Non-pigmented ciliary epithelial cell (primary cell): ENCODE results near the gene BIRC5.
A peak's percentile ranks its signal among the peaks of the same experiment; 100 is the strongest.
"Not testable (repeated sequence)": the region's sequence is repeated elsewhere in the genome, so short reads cannot be mapped to it uniquely, and the experiment has no call there.

ENCODE experiments used
- DNase-seq: peaks from one replicate; pipeline ENCODE4 v3.0.0-alpha.2; 2010; ENCODE audit warnings: low read depth

BIRC5 gene

DNA sequence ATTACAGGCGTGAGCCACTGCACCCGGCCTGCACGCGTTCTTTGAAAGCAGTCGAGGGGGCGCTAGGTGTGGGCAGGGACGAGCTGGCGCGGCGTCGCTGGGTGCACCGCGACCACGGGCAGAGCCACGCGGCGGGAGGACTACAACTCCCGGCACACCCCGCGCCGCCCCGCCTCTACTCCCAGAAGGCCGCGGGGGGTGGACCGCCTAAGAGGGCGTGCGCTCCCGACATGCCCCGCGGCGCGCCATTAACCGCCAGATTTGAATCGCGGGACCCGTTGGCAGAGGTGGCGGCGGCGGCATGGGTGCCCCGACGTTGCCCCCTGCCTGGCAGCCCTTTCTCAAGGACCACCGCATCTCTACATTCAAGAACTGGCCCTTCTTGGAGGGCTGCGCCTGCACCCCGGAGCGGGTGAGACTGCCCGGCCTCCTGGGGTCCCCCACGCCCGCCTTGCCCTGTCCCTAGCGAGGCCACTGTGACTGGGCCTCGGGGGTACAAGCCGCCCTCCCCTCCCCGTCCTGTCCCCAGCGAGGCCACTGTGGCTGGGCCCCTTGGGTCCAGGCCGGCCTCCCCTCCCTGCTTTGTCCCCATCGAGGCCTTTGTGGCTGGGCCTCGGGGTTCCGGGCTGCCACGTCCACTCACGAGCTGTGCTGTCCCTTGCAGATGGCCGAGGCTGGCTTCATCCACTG is at the start of gene BIRC5:
BIRC5 (plus strand) TSS at position 238 of the 690 bp plus-strand sequence; CDS start at position 302, 64 bp downstream.
- DNase-seq, result peak; percentile 10

DNA sequence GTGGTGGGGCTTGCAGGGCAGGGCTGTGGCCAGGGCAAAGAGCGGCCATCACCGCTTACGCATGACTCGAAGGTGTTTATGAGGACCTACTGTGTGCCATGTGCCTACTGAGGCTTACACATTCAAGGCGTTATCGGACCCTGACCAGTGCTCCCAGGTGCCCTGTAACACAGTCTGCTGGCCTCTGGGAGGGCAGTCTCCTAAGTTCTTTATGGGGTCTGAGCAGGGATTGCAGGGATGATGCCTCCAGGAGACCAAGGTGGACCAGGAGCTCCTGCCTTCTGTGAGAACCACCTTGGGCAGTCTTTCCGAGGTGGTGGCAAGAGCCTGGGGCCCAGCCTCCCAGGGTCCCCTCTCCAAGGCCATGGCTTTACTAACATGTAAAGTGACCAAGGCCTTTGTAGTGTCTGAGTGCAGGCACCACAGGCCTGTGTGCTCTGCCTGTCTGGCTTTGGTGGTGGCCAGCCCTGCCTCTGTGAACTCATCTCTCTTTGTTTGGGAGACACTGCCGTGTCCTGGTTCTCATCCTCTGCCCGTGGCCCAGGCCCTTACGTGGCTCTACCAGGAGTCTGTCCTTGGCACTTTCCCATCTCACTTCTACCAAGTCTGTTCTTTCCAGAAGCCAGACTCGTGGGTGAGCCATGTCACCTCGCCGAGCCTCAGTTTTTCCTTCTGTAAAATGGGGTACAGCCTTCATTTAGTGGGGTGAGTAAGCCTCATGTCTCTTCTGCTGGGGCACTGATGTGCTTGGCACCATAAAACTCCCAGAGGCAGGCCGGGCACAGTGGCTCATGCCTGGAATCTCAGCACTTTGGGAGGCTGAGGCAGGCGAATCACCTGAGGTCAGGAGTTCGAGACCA is 49.1 kb upstream of the BIRC5 start:
- no peak for DNase-seq

DNA sequence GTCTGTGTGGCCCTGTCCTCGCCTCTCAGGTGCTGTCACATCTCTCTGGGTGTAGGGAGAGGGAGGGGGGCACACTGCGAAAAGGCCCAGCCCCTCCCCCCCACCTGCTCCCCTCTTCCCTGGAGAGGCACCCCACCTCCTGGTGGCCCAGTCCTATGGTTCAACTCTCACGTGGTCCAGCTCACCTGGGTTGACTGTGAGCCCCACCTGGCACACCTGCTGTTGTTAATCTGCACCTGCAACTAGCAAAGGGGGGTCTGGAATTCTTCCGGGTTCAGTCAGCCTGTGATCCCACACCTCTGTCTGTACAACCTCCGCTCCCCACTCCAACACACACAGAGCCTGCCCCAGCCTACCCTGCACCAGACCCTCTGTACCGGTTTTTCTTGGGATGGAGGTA is 47.6 kb upstream of the BIRC5 start:
- DNase-seq, result no peak

DNA sequence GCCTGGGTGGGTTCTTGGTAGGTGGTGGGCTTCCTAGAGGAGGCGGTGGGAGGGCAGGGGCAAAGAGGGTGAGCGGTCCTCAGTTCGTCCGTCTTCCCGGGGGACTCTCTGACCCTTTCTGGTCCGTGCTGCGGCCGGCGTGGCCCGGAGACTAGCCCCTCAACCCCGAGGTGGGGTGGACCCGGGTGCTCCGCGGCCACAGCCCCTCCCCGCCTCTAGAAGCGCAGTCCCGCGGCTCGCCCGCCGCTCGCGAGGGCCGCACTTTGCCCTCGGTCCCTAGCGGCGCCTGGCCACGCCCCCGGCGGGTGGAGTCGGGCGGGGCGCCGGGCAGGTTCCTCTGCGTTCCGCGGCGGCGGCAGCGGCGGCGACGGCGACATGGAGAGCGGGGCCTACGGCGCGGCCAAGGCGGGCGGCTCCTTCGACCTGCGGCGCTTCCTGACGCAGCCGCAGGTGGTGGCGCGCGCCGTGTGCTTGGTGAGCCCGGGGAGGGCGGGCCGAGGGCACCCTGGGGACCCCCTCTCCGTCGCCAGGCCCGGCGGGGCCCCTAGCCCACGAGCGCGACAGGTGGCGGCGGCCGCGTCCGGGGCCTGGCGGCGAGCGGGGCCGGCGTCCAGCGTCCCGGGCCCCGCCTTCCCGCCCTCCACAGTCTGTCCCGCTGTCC is 45.7 kb upstream of the BIRC5 start, which contains the start of gene SYNGR2:
SYNGR2 (plus strand) TSS at position 340 of the 661 bp plus-strand sequence; CDS start at position 376, 36 bp downstream.
- DNase-seq, result no peak

DNA sequence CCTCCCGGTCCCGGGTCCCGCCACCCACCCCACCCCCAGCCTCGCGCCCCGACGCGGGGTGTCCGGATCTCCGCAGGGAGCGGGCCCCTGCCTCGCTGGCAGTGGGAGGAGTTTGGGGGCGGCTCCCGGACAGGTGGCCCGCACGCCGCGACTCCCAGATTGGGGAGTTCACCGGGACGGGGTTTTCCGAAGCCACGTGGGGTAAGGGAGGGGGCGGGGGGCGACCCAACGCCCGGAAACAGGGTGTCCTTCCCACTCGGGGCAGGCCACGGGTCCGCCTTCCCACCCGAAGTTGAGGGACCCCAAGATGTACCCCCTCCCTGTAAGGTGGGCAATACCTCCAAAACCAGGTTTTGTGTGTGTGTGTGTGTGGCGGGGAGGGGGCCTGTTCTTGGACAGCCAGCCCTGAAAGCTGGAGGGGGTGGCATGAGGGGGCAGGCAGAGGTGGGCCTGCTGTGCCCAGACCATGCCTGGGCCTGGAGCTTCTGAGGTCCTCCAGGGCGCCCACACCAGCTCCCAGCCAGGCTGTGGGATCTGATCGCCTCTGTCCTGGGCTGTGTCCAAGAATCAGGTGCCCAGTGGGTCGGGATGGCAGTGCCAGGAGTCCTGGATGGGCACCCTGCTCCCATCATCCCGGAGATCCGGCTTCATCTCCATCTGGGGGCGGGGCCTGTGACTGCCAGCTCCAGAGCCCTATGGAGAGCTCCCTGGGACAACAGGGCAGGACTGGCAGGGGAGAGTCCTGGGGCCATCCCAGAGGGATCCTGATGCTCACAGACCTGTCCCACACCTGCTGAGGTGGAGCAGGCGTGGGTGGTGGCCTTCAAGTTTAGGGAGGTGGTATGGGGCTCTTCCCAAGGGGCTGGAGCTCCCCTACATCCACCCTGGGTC is 44.9 kb upstream of the BIRC5 start:
- no peak for DNase-seq

DNA sequence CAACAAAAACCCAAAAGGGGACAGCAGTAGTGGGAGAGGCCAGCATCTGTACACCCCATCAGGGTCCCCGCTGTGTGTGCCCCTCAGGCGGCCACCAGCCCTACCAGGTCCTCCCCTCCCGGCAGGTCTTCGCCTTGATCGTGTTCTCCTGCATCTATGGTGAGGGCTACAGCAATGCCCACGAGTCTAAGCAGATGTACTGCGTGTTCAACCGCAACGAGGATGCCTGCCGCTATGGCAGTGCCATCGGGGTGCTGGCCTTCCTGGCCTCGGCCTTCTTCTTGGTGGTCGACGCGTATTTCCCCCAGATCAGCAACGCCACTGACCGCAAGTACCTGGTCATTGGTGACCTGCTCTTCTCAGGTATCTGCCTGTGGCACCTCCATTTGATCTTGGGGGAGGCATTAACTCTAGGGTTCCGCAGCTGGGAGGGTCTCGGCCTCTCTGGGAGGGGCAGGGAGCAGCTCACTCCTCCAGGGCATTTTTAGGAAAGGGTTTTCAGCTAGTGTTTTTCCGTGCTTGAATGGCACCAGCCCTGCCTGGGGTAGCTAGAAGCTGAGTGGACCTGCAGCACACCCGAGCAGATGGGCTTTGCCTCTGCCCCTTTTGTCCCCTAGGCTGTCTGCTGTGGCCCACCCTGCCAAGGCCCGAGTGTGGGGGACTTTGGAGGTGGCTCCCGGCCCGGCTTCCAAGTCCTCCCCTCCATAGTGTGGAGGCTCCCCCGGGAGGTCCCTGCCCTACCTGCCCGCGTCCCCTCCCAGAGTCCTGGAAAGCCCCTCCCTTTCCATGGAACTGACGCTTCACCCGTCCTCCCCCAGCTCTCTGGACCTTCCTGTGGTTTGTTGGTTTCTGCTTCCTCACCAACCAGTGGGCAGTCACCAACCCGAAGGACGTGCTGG is 43.1 kb upstream of the BIRC5 start:
- no peak for DNase-seq

DNA sequence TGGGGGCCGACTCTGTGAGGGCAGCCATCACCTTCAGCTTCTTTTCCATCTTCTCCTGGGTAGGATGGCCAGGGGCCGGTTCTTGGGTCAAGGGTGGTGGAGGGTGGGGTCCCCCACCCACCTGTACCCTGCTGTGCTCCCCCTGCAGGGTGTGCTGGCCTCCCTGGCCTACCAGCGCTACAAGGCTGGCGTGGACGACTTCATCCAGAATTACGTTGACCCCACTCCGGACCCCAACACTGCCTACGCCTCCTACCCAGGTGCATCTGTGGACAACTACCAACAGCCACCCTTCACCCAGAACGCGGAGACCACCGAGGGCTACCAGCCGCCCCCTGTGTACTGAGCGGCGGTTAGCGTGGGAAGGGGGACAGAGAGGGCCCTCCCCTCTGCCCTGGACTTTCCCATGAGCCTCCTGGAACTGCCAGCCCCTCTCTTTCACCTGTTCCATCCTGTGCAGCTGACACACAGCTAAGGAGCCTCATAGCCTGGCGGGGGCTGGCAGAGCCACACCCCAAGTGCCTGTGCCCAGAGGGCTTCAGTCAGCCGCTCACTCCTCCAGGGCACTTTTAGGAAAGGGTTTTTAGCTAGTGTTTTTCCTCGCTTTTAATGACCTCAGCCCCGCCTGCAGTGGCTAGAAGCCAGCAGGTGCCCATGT is 42.3 kb upstream of the BIRC5 start:
- DNase-seq, result not testable (repeated sequence)

DNA sequence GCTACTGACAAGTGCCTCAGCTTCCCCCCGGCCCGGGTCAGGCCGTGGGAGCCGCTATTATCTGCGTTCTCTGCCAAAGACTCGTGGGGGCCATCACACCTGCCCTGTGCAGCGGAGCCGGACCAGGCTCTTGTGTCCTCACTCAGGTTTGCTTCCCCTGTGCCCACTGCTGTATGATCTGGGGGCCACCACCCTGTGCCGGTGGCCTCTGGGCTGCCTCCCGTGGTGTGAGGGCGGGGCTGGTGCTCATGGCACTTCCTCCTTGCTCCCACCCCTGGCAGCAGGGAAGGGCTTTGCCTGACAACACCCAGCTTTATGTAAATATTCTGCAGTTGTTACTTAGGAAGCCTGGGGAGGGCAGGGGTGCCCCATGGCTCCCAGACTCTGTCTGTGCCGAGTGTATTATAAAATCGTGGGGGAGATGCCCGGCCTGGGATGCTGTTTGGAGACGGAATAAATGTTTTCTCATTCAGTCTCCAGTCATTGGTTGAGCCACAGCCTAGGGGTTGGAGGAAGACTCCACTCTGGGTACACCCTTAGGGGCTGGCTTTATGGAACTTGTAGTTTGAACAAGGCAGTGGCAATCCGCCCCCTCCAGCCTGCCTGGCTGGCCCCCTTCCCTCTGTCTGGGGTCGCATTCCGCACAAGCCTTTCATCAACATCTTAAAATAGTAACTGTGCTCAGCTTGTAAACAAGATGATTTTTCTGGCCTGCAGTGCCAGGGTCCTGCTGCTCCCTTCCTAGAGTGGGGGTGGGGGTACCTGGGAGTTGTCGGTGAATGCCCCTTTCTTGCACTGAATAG is 41.6 kb upstream of the BIRC5 start:
- no peak for DNase-seq

DNA sequence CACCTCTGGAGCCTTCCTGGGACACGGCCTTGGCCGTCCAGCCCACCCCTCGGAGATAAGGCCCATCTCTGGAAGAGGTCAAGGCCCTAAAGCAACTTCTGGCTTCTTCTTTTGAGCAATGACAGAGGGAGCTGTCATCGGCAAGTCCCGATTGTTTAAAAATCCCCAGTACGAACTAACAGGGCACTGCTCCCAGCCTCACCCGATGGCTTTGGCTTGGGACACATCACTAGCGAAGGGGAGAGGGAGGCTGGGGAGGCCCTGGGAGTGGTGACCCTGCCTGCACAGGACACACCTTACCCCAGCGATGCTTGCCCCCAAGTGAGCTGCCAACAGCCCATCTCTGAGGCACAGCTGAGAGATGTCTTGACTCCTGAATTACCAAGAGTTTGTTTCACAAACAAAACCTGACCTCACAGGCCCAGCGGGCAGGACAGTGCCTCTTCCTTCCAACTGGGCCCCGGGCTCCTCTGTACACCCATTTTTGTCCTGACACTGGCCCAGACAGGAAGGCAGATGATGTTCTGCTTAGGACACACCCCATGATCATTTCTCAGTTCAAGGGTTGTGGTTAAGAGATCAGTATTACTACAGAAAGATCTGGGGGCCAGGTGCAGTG is 40.8 kb upstream of the BIRC5 start:
- no peak for DNase-seq

DNA sequence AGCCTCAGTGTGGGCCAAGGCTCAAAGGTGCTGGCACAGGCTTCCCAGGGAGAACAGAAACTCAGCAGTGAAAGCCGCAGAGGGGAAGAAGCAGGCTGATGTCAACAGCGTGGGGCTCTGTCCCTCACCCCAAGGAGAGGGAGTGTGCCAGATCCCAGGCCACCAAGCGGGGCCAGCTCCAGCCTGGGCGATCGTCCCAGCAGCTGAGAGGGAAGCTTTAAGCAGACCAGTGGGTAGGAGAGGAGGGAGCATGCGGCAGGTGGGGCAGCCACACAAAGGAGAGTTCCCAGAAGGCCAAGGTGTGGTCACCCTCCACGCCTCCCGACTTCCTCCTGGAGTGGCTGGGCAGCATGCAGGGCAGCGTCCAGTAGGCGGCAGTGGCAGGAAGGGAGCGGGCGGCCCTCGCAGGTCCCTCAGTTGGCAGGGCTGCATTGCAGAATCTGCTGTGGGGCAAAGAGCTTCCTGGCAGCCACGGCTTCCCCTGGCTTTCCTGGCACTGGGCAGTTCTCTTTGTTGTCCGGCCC is 39.6 kb upstream of the BIRC5 start:
- DNase-seq, result no peak

DNA sequence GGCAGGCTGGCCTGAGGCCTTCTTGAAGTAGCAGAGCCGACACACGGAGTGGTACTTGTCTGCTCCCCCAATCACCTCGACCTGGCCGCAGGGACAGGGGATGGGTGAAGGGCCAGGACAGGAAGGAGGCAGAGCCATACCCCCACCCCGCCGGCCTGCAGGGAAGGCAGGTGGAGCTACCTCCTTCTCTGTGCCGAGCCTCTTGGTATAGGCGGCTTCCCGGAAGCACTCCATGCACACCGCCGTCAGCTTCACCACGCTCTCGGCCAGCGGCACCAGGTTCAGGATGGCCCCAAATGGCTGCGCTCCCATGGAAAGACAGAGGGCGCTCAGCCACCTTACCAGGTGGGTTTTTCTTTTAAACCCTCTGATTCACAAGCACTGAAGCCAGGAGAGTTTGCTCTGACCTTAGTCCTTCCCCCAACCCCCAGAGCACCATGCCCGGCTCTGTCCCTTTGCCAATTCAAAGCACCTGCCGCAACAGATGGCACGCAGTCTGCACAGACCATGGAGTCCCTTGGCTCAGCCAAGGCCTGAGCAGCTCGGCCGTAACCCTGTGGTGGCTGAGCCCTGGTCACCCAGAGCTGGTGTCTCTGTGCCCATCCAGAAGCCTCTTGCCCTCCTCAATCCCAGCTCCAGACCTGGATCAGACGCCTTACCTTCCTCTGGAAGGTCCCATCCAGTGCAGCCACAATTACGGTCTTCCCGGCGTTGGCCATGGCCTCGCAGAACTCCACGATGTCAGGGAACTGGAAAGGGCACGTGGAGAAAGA is 39.0 kb upstream of the BIRC5 start:
- DNase-seq, result no peak

DNA sequence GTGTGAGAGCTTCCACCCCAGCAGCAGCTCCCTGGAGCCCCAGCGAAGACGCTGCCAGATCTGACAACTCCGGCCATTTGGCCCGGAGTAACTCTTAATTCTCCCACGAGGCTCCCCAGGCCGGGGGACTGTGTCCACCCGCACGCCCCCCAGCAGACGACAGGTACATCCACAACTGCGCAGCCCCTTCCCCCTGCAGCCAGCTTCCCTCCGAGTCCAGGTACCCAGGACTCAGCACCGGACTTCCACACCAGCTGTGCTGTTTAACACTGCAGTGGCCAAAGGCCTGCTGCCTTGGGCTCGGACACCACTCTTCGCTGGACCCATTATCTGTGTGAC is 38.4 kb upstream of the BIRC5 start:
- no peak for DNase-seq

DNA sequence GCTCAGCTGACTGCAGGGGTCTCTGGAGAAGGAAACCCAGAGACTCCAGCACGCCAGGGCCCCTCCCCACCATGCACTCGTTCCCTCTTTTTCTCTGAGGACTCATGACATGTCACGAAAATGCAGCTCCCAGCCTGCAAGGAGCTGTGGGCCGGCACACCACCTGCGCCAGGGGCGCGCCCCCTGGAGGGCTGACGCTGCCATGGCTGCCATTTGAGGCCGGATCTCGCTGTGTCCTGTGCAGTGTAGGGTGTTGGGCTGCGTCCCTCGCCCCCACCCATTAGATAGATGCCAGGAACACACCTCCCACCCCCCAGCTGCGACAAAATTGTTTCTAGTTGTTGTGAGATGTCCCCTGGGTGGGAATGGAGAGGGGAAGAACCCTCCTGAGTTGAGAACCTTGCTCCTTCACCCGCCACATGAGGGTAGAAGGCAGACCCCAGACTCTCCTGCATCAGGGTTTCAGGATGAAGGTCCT is 37.5 kb upstream of the BIRC5 start:
- no peak for DNase-seq

DNA sequence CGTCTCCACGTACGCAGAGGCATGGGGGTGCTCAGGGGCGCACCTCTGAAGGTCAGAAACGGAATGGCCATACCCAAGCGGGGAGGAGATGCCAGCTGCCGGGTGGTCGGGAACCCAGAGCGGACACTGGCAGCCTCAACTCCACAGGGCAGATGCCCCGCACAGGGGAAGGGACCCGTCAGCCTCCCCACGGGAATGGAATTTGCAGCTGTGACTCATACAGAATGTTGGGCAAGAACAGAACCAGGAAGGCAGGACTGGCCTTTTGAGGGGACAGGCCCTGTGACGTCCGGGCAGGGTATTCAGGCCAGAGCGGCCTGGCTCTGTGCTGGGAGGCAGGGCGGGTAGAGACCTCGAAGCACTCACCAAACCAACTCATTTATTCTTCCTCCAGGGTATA is 34.7 kb upstream of the BIRC5 start:
- DNase-seq, result peak; percentile 30

DNA sequence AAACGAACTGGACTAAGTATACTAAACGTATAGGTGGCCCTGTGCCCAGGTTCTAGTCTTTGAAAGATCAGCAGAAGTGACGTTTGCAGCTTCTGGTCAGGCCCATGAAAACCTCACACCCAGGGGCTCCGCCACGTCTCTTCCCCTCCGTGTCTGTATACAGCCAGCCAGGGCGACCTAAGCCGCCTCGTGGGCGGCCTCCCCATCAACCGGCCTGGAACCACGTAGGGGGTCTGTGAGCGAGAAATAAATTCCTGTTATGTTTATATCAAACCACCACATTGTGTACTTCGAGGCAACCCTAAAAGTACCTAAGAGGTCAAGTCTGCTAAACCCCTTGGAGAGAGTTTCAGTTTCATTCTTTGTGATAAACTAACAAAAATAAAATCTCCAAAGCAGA is 34.0 kb upstream of the BIRC5 start:
- DNase-seq, result no peak

DNA sequence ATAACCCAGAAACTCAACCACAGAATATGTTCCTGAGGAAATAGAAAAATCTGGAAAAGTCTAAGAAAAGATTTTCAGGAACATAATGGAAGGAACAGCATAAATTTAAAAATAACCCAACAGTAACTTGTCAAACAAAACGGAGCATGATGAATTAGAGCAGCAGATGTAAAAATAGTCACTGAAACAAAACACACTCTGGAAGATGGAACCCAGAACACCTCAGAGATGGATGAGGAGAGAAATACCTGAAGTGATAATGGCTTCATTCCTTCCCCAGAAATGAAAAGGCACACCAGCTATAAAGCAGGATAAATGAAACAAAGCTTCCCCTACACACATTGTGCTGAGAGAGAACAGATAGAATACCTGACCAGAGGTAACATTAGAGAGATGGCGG is 33.5 kb upstream of the BIRC5 start:
- DNase-seq, result no peak

DNA sequence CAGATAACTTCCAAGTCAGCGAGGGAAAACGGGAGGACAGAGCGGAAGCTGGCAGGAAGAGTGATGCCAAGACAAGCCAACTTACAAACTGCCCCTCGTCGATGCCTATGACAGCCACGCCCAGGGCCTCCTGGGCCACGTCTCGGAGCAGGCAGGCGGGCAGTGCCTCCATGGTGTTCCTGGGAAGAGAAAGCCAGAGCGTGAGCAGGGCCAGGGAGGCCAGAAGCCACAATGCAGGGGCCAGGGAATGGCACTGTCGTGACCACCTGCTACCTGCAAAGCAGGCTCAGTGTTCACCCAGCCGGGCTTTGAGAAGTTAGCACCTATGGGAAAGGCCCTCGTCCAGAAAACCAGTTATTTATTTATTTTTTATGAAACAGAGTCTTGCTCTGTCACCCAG is 31.5 kb upstream of the BIRC5 start:
- DNase-seq, result no peak

DNA sequence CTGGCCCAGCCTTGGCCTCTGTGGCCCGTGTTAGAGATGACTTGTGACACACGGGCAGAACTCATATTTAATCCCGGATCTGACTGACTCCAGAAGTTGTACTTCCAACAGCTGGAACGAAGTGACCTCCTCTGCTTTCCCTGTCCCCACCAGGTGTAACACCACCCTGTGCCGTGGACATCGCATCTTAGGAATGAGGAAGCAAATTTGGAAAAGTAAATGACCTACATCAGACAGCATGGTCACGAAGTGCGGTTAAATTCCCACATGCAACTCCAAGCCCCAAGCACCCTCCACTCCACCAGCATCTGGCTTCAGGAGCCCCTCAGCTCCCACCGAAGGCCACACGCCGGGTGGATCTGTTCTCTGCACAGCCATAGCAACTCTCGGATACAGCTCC is 30.1 kb upstream of the BIRC5 start:
- DNase-seq, result no peak
